GM23248 (cell line): Measurements from ENCODE around the gene HDAC8. TPM values are rescaled to one million over a fixed set of nuclear protein-coding genes. Genes with fewer than 3 reads are reported as not detected.
"Not testable (repeated sequence)": the region's sequence is repeated elsewhere in the genome, so short reads cannot be mapped to it uniquely, and the experiment has no call there.

Experiments used
- DNase-seq: peaks from one replicate; pipeline ENCODE4 v3.0.0-alpha.2; 2015
- H2AFZ ChIP-seq: fragments of 200-600 bp; sonication (generic); 2 replicates; pipeline ENCODE4 v1.6.1; 2016; ENCODE audit warnings: antibody characterized with exemption
- H3F3A ChIP-seq: fragments of 200-600 bp; sonication (generic); 2 replicates; pipeline ENCODE4 v1.6.1; 2016; ENCODE audit warnings: mild to moderate bottlenecking, antibody characterized with exemption, mixed run types; ENCODE audit not compliant: insufficient read depth
- H3K27ac ChIP-seq: fragments of 200-600 bp; sonication (generic); 2 replicates; pipeline ENCODE4 v1.5.1; 2016; ENCODE audit warnings: mild to moderate bottlenecking
- H3K27me3 ChIP-seq: fragments of 200-600 bp; sonication (generic); replicated peaks from 2 replicates; pipeline ENCODE4 v1.6.1; 2016; ENCODE audit warnings: mild to moderate bottlenecking; ENCODE audit not compliant: insufficient read depth
- H3K36me3 ChIP-seq: fragments of 200-600 bp; sonication (generic); 2 replicates; pipeline ENCODE4 v1.6.1; 2016; ENCODE audit warnings: low read depth, mild to moderate bottlenecking
- H3K4me1 ChIP-seq: fragments of 200-600 bp; sonication (generic); 2 replicates; pipeline ENCODE4 v1.6.1; 2016; ENCODE audit warnings: mild to moderate bottlenecking; ENCODE audit not compliant: insufficient read depth
- H3K4me2 ChIP-seq: fragments of 200-600 bp; sonication (generic); one replicate; pipeline ENCODE4 v1.6.1; 2016; ENCODE audit warnings: mild to moderate bottlenecking; ENCODE audit not compliant: unreplicated experiment
- H3K4me3 ChIP-seq: fragments of 200-600 bp; sonication (generic); 2 replicates; pipeline ENCODE4 v1.5.1; 2016; ENCODE audit warnings: mild to moderate bottlenecking
- H3K79me2 ChIP-seq: fragments of 200-600 bp; sonication (generic); 2 replicates; pipeline ENCODE4 v1.6.1; 2016; ENCODE audit warnings: mild to moderate bottlenecking; ENCODE audit not compliant: insufficient read depth
- H3K9ac ChIP-seq: fragments of 200-600 bp; sonication (generic); 2 replicates; pipeline ENCODE4 v1.6.1; 2016; ENCODE audit warnings: mild to moderate bottlenecking
- H3K9me2 ChIP-seq: fragments of 200-600 bp; sonication (generic); 2 replicates; pipeline ENCODE4 v1.6.1; 2016; ENCODE audit warnings: mixed run types, mild to moderate bottlenecking, moderate library complexity; ENCODE audit not compliant: insufficient read depth
- H3K9me3 ChIP-seq: fragments of 200-600 bp; sonication (generic); one replicate; pipeline ENCODE4 v1.6.1; 2017; ENCODE audit warnings: low read depth
- H4K20me1 ChIP-seq: fragments of 200-600 bp; sonication (generic); 2 replicates; pipeline ENCODE4 v1.6.0; 2016; ENCODE audit not compliant: insufficient read depth
- EZH2 ChIP-seq: fragments of 200-600 bp; sonication (generic); IDR thresholded peaks from 2 replicates; pipeline ENCODE4 v1.6.1; 2018; ENCODE audit warnings: antibody characterized with exemption, mild to moderate bottlenecking; ENCODE audit not compliant: insufficient read depth, poor library complexity, severe bottlenecking
- EZH2phosphoT487 ChIP-seq: fragments of 200-600 bp; sonication (generic); IDR thresholded peaks from 2 replicates; pipeline ENCODE4 v1.6.1; 2018; ENCODE audit warnings: antibody characterized with exemption, moderate library complexity, mild to moderate bottlenecking, low read depth; ENCODE audit not compliant: insufficient read depth
- WGBS, 2 experiments: methylation state at CpG; one replicate each; pipeline ENCODE4 v1.1.6; 2015 to 2017; ENCODE audit warnings: low lambda C conversion rate in 2 of 2, low coverage in 1 of 2; ENCODE audit errors: missing lambda C conversion rate in 2 of 2; 5-methylcytosine and 5-hydroxymethylcytosine counted together
- in situ Hi-C: fragments of 300-500 bp; cut with MboI; formaldehyde crosslinking; loops from 2 replicates; pipeline ENCODE4 v1.15.0; 2020
- polyA plus RNA-seq: library from polyadenylated mRNA; unstranded; fragments of >200 nt; fragmentation: Nextera tagmentation; extraction: Ambion mirVana; gene quantifications from 2 replicates; pipeline ENCODE4 v1.2.1, GENCODE V29; 2016
- total RNA-seq: library from RNA; depleted of rRNA; stranded (reverse); fragments of >200 nt; shearing (Covaris generic); gene quantifications from 2 replicates; pipeline ENCODE4 v1.2.3, GENCODE V29; 2014

HDAC8 gene
- total and polyA plus RNA-seq, 2 experiments from 2014 or later, result 20.0 to 20.4 TPM

- Histone ChIP-seq H3F3A (no peaks in the 10 kb centered on the region), H3K9ac (no peak overlapping the region), H3K4me2 (no peak overlapping the region), H3K27ac (no peak overlapping the region), H3K4me3 (no peak overlapping the region), H3K36me3 (no peaks in the 10 kb centered on the region), H3K9me3 (no peaks in the 10 kb centered on the region), H3K27me3 (no peaks in the 10 kb centered on the region), H4K20me1 (no peaks in the 10 kb centered on the region), H2AFZ (no peak overlapping the region), H3K9me2 (no peaks in the 10 kb centered on the region), H3K4me1 (0 out of 2 replicates have a peak, but pooled peaks cover 5% of the 10 kb centered on the region), H3K79me2 (no peaks in the 10 kb centered on the region)
- WGBS, 2 experiments, result 42 to 43% methylated on average over 6 of the region's 6 CpGs
- in situ Hi-C loops, result loop anchor here (25.0 kb wide), 2 partner anchors 240 to 515 kb away; partner anchors contain the start of gene RPS4X
- TF ChIP-seq EZH2phosphoT487, result no peak
- peak; percentile 10 for DNase-seq
Observed at GRCh38 chrX:72526534-72527508, 45.8 kb downstream of the HDAC8 start.

DNA sequence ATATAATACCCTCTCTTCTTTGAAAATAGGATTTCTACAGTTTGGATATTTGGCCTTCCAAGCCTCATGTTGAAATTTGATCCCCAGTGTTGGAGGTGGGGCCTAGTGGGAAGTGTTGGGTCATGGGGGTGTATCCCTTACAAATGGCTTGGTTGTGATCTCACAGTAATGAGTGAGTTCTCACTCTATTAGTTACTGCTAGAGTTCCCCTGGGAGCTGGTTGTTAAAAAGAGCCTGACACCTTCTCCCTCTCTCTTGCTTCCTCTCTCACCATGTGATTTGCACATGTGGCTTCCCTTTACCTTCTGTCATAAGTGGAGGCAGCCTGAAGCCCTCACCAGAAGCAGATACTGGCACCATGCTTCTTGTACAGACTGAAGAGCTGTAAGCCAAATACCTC, 73.9 kb downstream of the HDAC8 start:
- H2AFZ ChIP-seq, result no peak overlapping the region
- in situ Hi-C loops, result no loop called here
- peaks cover 17% of the 10 kb centered on the region; the same call in 1 of the 2 replicates for H3K79me2 ChIP-seq
- no peak overlapping the region for H3K27ac ChIP-seq
- H3K9me3 ChIP-seq, result no peaks in the 10 kb centered on the region
- H3K4me2 ChIP-seq, result no peak overlapping the region
- TF ChIP-seq EZH2, result no peak
- no peak for TF ChIP-seq EZH2phosphoT487
- H3K36me3 ChIP-seq, result no peaks in the 10 kb centered on the region
- no peak overlapping the region for H3K4me3 ChIP-seq
- no peak for DNase-seq
- H4K20me1 ChIP-seq, result no peaks in the 10 kb centered on the region
- no peaks in the 10 kb centered on the region for H3F3A ChIP-seq
- no peaks in the 10 kb centered on the region for H3K27me3 ChIP-seq
- H3K4me1 ChIP-seq, result no peaks in the 10 kb centered on the region
- H3K9me2 ChIP-seq, result no peaks in the 10 kb centered on the region
- H3K9ac ChIP-seq, result no peak overlapping the region

- no peak for TF ChIP-seq EZH2phosphoT487
- no peak for TF ChIP-seq EZH2
- in situ Hi-C loops, result no loop called here
- Histone ChIP-seq H3K36me3 (no peaks in the 10 kb centered on the region), H3K9me2 (no peaks in the 10 kb centered on the region), H3K27ac (no peak overlapping the region), H3K79me2 (0 out of 2 replicates have a peak, but pooled peaks cover 5% of the 10 kb centered on the region), H3K9me3 (no peaks in the 10 kb centered on the region), H3K4me3 (no peak overlapping the region), H4K20me1 (no peaks in the 10 kb centered on the region), H3K4me2 (no peak overlapping the region), H3K9ac (no peak overlapping the region), H3F3A (no peaks in the 10 kb centered on the region), H2AFZ (no peak overlapping the region), H3K4me1 (no peaks in the 10 kb centered on the region), H3K27me3 (no peaks in the 10 kb centered on the region)
- WGBS, 2 experiments, result 42 to 43% methylated on average over 6 of the region's 6 CpGs
- peak; percentile 1 for DNase-seq
Observed at GRCh38 chrX:72495046-72495445, 77.6 kb downstream of the HDAC8 start.

- Histone ChIP-seq H3F3A (no peaks in the 10 kb centered on the region), H3K27ac (no peak overlapping the region), H3K4me1 (no peaks in the 10 kb centered on the region), H3K9me3 (no peaks in the 10 kb centered on the region), H2AFZ (no peak overlapping the region), H3K4me2 (no peak overlapping the region), H3K27me3 (no peaks in the 10 kb centered on the region), H3K4me3 (no peak overlapping the region), H3K79me2 (no peaks in the 10 kb centered on the region), H3K9me2 (no peaks in the 10 kb centered on the region), H3K36me3 (no peaks in the 10 kb centered on the region), H3K9ac (no peak overlapping the region), H4K20me1 (no peaks in the 10 kb centered on the region)
- TF ChIP-seq EZH2 (no peak), EZH2phosphoT487 (no peak)
- no peak for DNase-seq
- 97 to 100% methylated on average over 1 of the region's 1 CpG for WGBS, 2 experiments
- in situ Hi-C loops, result no loop called here
Observed at GRCh38 chrX:72492499-72492898, 80.1 kb downstream of the HDAC8 start.

- DNase-seq, H3K4me2 ChIP-seq: not testable (repeated sequence)
Observed at GRCh38 chrX:72490221-72490620, 82.4 kb downstream of the HDAC8 start.

More at GRCh38 chrX:72490221-72490620, 82.4 kb downstream of the HDAC8 start:
- H3K9ac ChIP-seq, H3K4me1 ChIP-seq, H3K36me3 ChIP-seq, H3K79me2 ChIP-seq, H3F3A ChIP-seq, H4K20me1 ChIP-seq, H3K4me3 ChIP-seq, H3K9me3 ChIP-seq, H3K9me2 ChIP-seq, H3K27me3 ChIP-seq, in situ Hi-C loops, H3K27ac ChIP-seq, H2AFZ ChIP-seq: not testable (repeated sequence)
- WGBS, 2 experiments, result 83 to 98% methylated on average over 4 of the region's 6 CpGs
